ENCODE measurements around the gene MCF2L2.
"Not testable (repeated sequence)": the region's sequence is repeated elsewhere in the genome, so short reads cannot be mapped to it uniquely, and the experiment has no call there.

Gene MCF2L2

GRCh38 chr3:183443395-183444385 is 15.3 kb upstream of the MCF2L2 start:
- no peak for DNase-seq

GRCh38 chr3:183442994-183443393 is 14.6 kb upstream of the MCF2L2 start:
- no peak for DNase-seq

GRCh38 chr3:183440521-183440920 is 12.1 kb upstream of the MCF2L2 start:
- DNase-seq, result not testable (repeated sequence)

- no peak for DNase-seq
Measured at GRCh38 chr3:183439515-183439914, 11.1 kb upstream of the MCF2L2 start.

GRCh38 chr3:183438735-183439134 is 10.3 kb upstream of the MCF2L2 start:
- DNase-seq, result no peak

- DNase-seq, result no peak
Measured at GRCh38 chr3:183437666-183438564, 9.5 kb upstream of the MCF2L2 start.

GRCh38 chr3:183437061-183437460 is 8.6 kb upstream of the MCF2L2 start:
- DNase-seq, result no peak

- DNase-seq, result no peak
Measured at GRCh38 chr3:183435661-183436060, 7.2 kb upstream of the MCF2L2 start.

GRCh38 chr3:183434992-183435391 is 6.6 kb upstream of the MCF2L2 start:
- DNase-seq, result no peak

- DNase-seq, result no peak
Measured at GRCh38 chr3:183434503-183434902, 6.1 kb upstream of the MCF2L2 start.

GRCh38 chr3:183430325-183430957 is 2.0 kb upstream of the MCF2L2 start:
- DNase-seq, result no peak

GRCh38 chr3:183427876-183428446 is 458 bp downstream of the MCF2L2 start:
- DNase-seq, result peak; percentile 16

GRCh38 chr3:183427196-183427875 is 1.1 kb downstream of the MCF2L2 start:
- DNase-seq, result no peak

GRCh38 chr3:183418807-183419206 is 9.6 kb downstream of the MCF2L2 start:
- not testable (repeated sequence) for DNase-seq

GRCh38 chr3:183411216-183411922 is 17.1 kb downstream of the MCF2L2 start:
- no peak for DNase-seq

GRCh38 chr3:183410759-183411158 is 17.7 kb downstream of the MCF2L2 start:
- no peak for DNase-seq

GRCh38 chr3:183410280-183410679 is 18.1 kb downstream of the MCF2L2 start:
- no peak for DNase-seq

GRCh38 chr3:183409219-183409618 is 19.2 kb downstream of the MCF2L2 start:
- DNase-seq, result no peak

GRCh38 chr3:183401678-183402077 is 26.7 kb downstream of the MCF2L2 start:
- no peak for DNase-seq

GRCh38 chr3:183400352-183400751 is 28.1 kb downstream of the MCF2L2 start:
- no peak for DNase-seq

GRCh38 chr3:183396662-183397391 is 31.6 kb downstream of the MCF2L2 start:
- no peak for DNase-seq
